Kidney (tissue), 14 donors: ENCODE results near the gene VEZT. TPM values are rescaled to one million over a fixed set of nuclear protein-coding genes. Genes with fewer than 3 reads are reported as not detected.

Experiments
- DNase-seq, 5 donors: peaks; one replicate each; pipeline ENCODE4 v3.0.0-alpha.2; 2013 to 2020
- FAIRE-seq: peaks from 2 replicates; lab custom pipeline; 2012; peaks lifted over from hg19 to GRCh38; lab: Jason Lieb, UNC
- H3K27ac ChIP-seq, 2 donors: one replicate each; pipeline ENCODE4 v1.7.0; 2013; ENCODE audit warnings: low read depth in 2 of 2, low read length in 2 of 2, inconsistent platforms in 1 of 2
- H3K27me3 ChIP-seq: one replicate; pipeline ENCODE4 v1.7.1; 2013; ENCODE audit warnings: low read length, inconsistent platforms; ENCODE audit not compliant: control insufficient read depth, insufficient read depth
- H3K36me3 ChIP-seq, 3 donors: one replicate each; pipeline versions ENCODE4 v1.7.0 to v1.7.1; 2013; ENCODE audit warnings: low read length in 3 of 3, control low read depth in 1 of 3, inconsistent platforms in 1 of 3; ENCODE audit not compliant: insufficient read depth in 3 of 3, control insufficient read depth in 2 of 3
- H3K4me1 ChIP-seq, 3 donors: one replicate each; pipeline versions ENCODE4 v1.7.0 to v1.7.1; 2013; ENCODE audit warnings: low read length in 3 of 3, inconsistent platforms in 1 of 3, low read depth in 1 of 3; ENCODE audit not compliant: control insufficient read depth in 2 of 3, insufficient read depth in 2 of 3
- H3K4me3 ChIP-seq, 3 donors: one replicate each; pipeline versions ENCODE4 v1.7.0 to v1.8.1; 2013; ENCODE audit warnings: low read length in 3 of 3, control low read depth in 1 of 3, inconsistent platforms in 1 of 3
- H3K9ac ChIP-seq, 3 donors: one replicate each; pipeline versions ENCODE4 v1.7.0 to v1.7.1; 2013; ENCODE audit warnings: low read length in 3 of 3, control low read depth in 1 of 3, inconsistent platforms in 1 of 3
- H3K9me3 ChIP-seq, 3 donors: one replicate each; pipeline versions ENCODE4 v1.7.0 to v1.7.1; 2013; ENCODE audit warnings: low read length in 3 of 3, control low read depth in 1 of 3, inconsistent platforms in 1 of 3; ENCODE audit not compliant: control insufficient read depth in 2 of 3, insufficient read depth in 1 of 3
- CTCF ChIP-seq: IDR thresholded peaks from 3 replicates; pipeline ENCODE4 v1.5.1; 2012; ENCODE audit warnings: mild to moderate bottlenecking, moderate library complexity, borderline replicate concordance; ENCODE audit not compliant: insufficient read depth; ENCODE audit errors: extremely low read depth
- intact Hi-C: fragments of 100-400 bp; cut with DNase I; formaldehyde crosslinking; loops from one replicate; pipeline ENCODE4 v1.11.1; 2022
- polyA plus RNA-seq: library from polyadenylated mRNA; stranded (reverse); fragments of 350-450 nt; fragmentation: Illumina TruSeq; extraction: RNeasy Lipid Tissue Mini Kit (QIAGEN cat#74804); gene quantifications from one replicate; pipeline ENCODE4 v1.2.3, GENCODE V29; 2014; ENCODE audit warnings: low read depth, low replicate concordance; ENCODE audit not compliant: insufficient read depth
- total RNA-seq: library from RNA; stranded (reverse); fragmentation: NEBNext Ultra II Directional; extraction: Animal tissue kit (Norgen Biotek cat#: 25700); gene quantifications from one replicate; pipeline ENCODE4 v1.2.1, GENCODE V29; 2021
- donor health status: control.
- donor health status: control.
- donor health status: control.
- donor health status: control.
- donor health status: control.
- donor health status: DM: yes; HTN: yes; CAD: no.
- donor health status: Normal renal cell carcinoma (clear cell type).

The VEZT gene
- total and polyA plus RNA-seq, 2 donors from 2014 or later: 24.8 to 69.0 TPM

GRCh38 chr12:95178136-95178535 lies 39.5 kb upstream of the VEZT start:
- no peaks in the 10 kb centered on the region for H3K36me3 ChIP-seq
- no peak for TF ChIP-seq CTCF
- no peak overlapping the region for H3K4me3 ChIP-seq
- no peak for FAIRE-seq
- H3K4me1 ChIP-seq: peaks cover 2 to 9% (median 6%) of the 10 kb centered on the region in 3 donors
- H3K27me3 ChIP-seq: no peaks in the 10 kb centered on the region
- H3K9me3 ChIP-seq: no peaks in the 10 kb centered on the region
- no peak overlapping the region for H3K9ac ChIP-seq
- H3K27ac ChIP-seq: no peak overlapping the region
- intact Hi-C loops: no loop called here
- DNase-seq: no peak

- Histone ChIP-seq H3K9ac (no peak overlapping the region), H3K36me3 (no peaks in the 10 kb centered on the region), H3K27me3 (no peaks in the 10 kb centered on the region), H3K4me1 (peaks cover 0 to 1% (median 0%) of the 10 kb centered on the region in 3 donors), H3K27ac (no peak overlapping the region), H3K9me3 (no peaks in the 10 kb centered on the region), H3K4me3 (no peak overlapping the region)
- FAIRE-seq (no peak), DNase-seq (no peak)
- no peak for TF ChIP-seq CTCF
- intact Hi-C loops: no loop called here
Measured at GRCh38 chr12:95179011-95179410, 38.6 kb upstream of the VEZT start.

DNA sequence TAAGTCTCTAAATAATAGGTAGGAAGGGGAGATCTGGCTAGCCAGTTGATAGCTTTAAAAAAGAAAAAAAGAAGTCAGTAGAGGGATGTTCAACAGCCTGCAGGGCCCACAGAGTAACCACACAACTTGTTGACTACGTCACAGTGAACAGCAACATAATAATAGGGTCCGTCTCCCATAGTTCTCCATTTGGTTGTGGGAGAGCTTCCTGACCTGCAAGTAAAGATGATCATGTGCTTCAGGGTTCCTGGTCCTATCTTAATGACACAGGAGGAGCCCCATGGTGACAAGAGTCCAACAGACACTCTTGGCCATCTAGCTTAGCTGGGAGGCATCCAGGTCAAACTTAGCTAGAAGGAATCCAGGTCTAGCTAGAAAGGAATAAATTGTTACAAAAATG lies 36.5 kb upstream of the VEZT start:
- FAIRE-seq: no peak
- DNase-seq: no peak
- no peak for TF ChIP-seq CTCF
- H3K36me3 ChIP-seq: no peaks in the 10 kb centered on the region
- no peak overlapping the region for H3K9ac ChIP-seq
- H3K27ac ChIP-seq: no peak overlapping the region
- H3K9me3 ChIP-seq: no peaks in the 10 kb centered on the region
- no peaks in the 10 kb centered on the region for H3K4me1 ChIP-seq
- intact Hi-C loops: no loop called here
- H3K27me3 ChIP-seq: no peaks in the 10 kb centered on the region
- H3K4me3 ChIP-seq: no peak overlapping the region

- no peak for TF ChIP-seq CTCF
- no peak overlapping the region for H3K4me3 ChIP-seq
- no peak overlapping the region for H3K27ac ChIP-seq
- no peak overlapping the region for H3K9ac ChIP-seq
- H3K4me1 ChIP-seq: no peaks in the 10 kb centered on the region
- no peaks in the 10 kb centered on the region for H3K27me3 ChIP-seq
- intact Hi-C loops: no loop called here
- H3K9me3 ChIP-seq: no peaks in the 10 kb centered on the region
- DNase-seq (no peak), FAIRE-seq (no peak)
- no peaks in the 10 kb centered on the region for H3K36me3 ChIP-seq
Measured at GRCh38 chr12:95182868-95183415, 34.7 kb upstream of the VEZT start.
